Adrenal gland (tissue), 5 donors: ENCODE data around the gene ALG1.

Experiments
- CTCF ChIP-seq, 6 experiments: fragments of 450-650 bp in 4 of 6; fragments of 200-600 bp in 2 of 6; sonication (generic) in 1 of 6; IDR thresholded peaks; 1 replicate in 5 of 6; 2 replicates in 1 of 6; pipeline versions ENCODE4 v1.5.1 to v1.8.0; 2016 to 2021; ENCODE audit warnings: antibody characterized with exemption in 6 of 6, mild to moderate bottlenecking in 2 of 6, moderate library complexity in 1 of 6
- POLR2A ChIP-seq, 2 donors: fragments of 450-650 bp; IDR thresholded peaks; one replicate each; pipeline ENCODE4 v1.6.1; 2017; ENCODE audit warnings: antibody characterized with exemption in 2 of 2, mild to moderate bottlenecking in 2 of 2, moderate library complexity in 1 of 2
- donor health status: DM: no; HTN: no; CAD: no.

GRCh38 chr16:5046914-5047313, 24.7 kb upstream of the ALG1 start:
- TF ChIP-seq CTCF (IDR thresholded peaks at IDR 0.05), result no peak
- no peak for TF ChIP-seq POLR2A (IDR thresholded peaks at IDR 0.05)
